WTC11 (cell line): ENCODE data around the gene GABBR2. TPM values are rescaled to one million over a fixed set of nuclear protein-coding genes. Genes with fewer than 3 reads are reported as not detected.

Experiments used
- ATAC-seq: fragments of 200-7000 bp; cut with Tn5 transposase; 2 replicates; pipeline ENCODE4 v1.10.0; 2021; ENCODE audit warnings: mild to moderate bottlenecking, moderate library complexity
- CTCF ChIA-PET: fragments of 300-600 bp; sonication (Branson Sonifier 250); formaldehyde crosslinking; loops from one replicate; lab custom pipeline; 2021; ENCODE audit warnings: antibody characterized with exemption; lab: Charles Lee
- POLR2A ChIA-PET: fragments of 350-600 bp; sonication (Branson Sonifier 250); formaldehyde crosslinking; loops from one replicate; lab custom pipeline; 2021; ENCODE audit warnings: antibody characterized with exemption; lab: Charles Lee
- DNase-seq: peaks from one replicate; pipeline ENCODE4 v3.0.0; 2021; ENCODE audit warnings: low spot score
- H3K27ac Mint-ChIP-seq: 2 replicates; pipeline ENCODE4 v1.8.0; 2021; ENCODE audit warnings: mixed read lengths
- H3K27me3 Mint-ChIP-seq: 2 replicates; pipeline ENCODE4 v1.8.0; 2021; ENCODE audit warnings: low read depth, mild to moderate bottlenecking, moderate library complexity, mixed read lengths
- H3K36me3 Mint-ChIP-seq: 2 replicates; pipeline ENCODE4 v1.8.0; 2021; ENCODE audit warnings: mixed read lengths
- H3K4me1 Mint-ChIP-seq: 2 replicates; pipeline ENCODE4 v1.8.0; 2022; ENCODE audit warnings: mixed read lengths
- H3K4me3 Mint-ChIP-seq: 2 replicates; pipeline ENCODE4 v1.8.0; 2021; ENCODE audit warnings: mild to moderate bottlenecking, moderate library complexity, mixed read lengths
- H3K9me3 Mint-ChIP-seq: 2 replicates; pipeline ENCODE4 v1.8.0; 2021; ENCODE audit warnings: mixed read lengths
- ATF3 ChIP-seq: sonication (generic); formaldehyde crosslinking; conservative IDR thresholded peaks from 2 replicates; pipeline ENCODE4 v1.8.1; 2022; ENCODE audit warnings: mild to moderate bottlenecking, missing genetic modification reagents
- CREB1 ChIP-seq: sonication (generic); formaldehyde crosslinking; IDR thresholded peaks from 2 replicates; pipeline ENCODE4 v1.8.0; 2023; ENCODE audit warnings: mild to moderate bottlenecking, missing genetic modification reagents
- ELF4 ChIP-seq: sonication (generic); formaldehyde crosslinking; IDR thresholded peaks from 2 replicates; pipeline ENCODE4 v1.8.1; 2022; ENCODE audit warnings: low read depth, mild to moderate bottlenecking, moderate library complexity, missing genetic modification reagents
- ESRRA ChIP-seq: sonication (generic); formaldehyde crosslinking; IDR thresholded peaks from 2 replicates; pipeline ENCODE4 v1.8.1; 2022; ENCODE audit warnings: mild to moderate bottlenecking, missing genetic modification reagents, borderline replicate concordance
- FOXP4 ChIP-seq: sonication (generic); formaldehyde crosslinking; IDR thresholded peaks from 2 replicates; pipeline ENCODE4 v1.8.0; 2022; ENCODE audit warnings: mild to moderate bottlenecking, missing genetic modification reagents
- HMGXB4 ChIP-seq: sonication (generic); formaldehyde crosslinking; IDR thresholded peaks from 2 replicates; pipeline ENCODE4 v1.8.1; 2023; ENCODE audit warnings: mild to moderate bottlenecking, moderate library complexity, missing genetic modification reagents
- JAZF1 ChIP-seq: fragments of 250-450 bp; sonication (Bioruptor Pico); IDR thresholded peaks from 2 replicates; pipeline ENCODE4 v1.9.0; 2021; ENCODE audit warnings: moderate library complexity, mild to moderate bottlenecking, inconsistent platforms
- OVOL2 ChIP-seq: fragments of 250-450 bp; sonication (Bioruptor Pico); IDR thresholded peaks from 2 replicates; pipeline ENCODE4 v1.9.0; 2021; ENCODE audit warnings: mild to moderate bottlenecking, borderline replicate concordance
- RELA ChIP-seq: sonication (generic); formaldehyde crosslinking; IDR thresholded peaks from 2 replicates; pipeline ENCODE4 v1.8.1; 2022; ENCODE audit warnings: missing genetic modification reagents, mild to moderate bottlenecking, borderline replicate concordance
- SOX15 ChIP-seq: fragments of 250-450 bp; sonication (Bioruptor Pico); IDR thresholded peaks from 2 replicates; pipeline ENCODE4 v1.9.0; 2021; ENCODE audit warnings: mild to moderate bottlenecking
- TEAD4 ChIP-seq: sonication (generic); formaldehyde crosslinking; IDR thresholded peaks from 2 replicates; pipeline ENCODE4 v1.8.0; 2022; ENCODE audit warnings: mild to moderate bottlenecking, missing genetic modification reagents
- USF2 ChIP-seq: sonication (generic); formaldehyde crosslinking; IDR thresholded peaks from 2 replicates; pipeline ENCODE4 v1.8.1; 2023; ENCODE audit warnings: mild to moderate bottlenecking, missing genetic modification reagents, moderate library complexity
- ZBTB21 ChIP-seq: sonication (generic); formaldehyde crosslinking; IDR thresholded peaks from 2 replicates; pipeline ENCODE4 v1.8.1; 2023; ENCODE audit warnings: mild to moderate bottlenecking, missing genetic modification reagents, borderline replicate concordance
- ZSCAN18 ChIP-seq: fragments of 250-450 bp; sonication (Bioruptor Pico); IDR thresholded peaks from 2 replicates; pipeline ENCODE4 v2.1.2; 2022; ENCODE audit warnings: mild to moderate bottlenecking, moderate library complexity
- total RNA-seq: library from RNA; stranded (reverse); gene quantifications from 3 replicates; pipeline ENCODE4 v1.2.3, GENCODE V29; 2021
- TF ChIP-seq, protein P1 (sequence below): sonication (generic); formaldehyde crosslinking; IDR thresholded peaks from 2 replicates; pipeline ENCODE4 v1.8.0; 2022; ENCODE audit warnings: mild to moderate bottlenecking, missing genetic modification reagents

The GABBR2 gene
- total RNA-seq, 1 experiment from 2014 or later, result 0.92 TPM

GRCh38 chr9:98317134-98317857, 391.4 kb downstream of the GABBR2 start:
- CTCF ChIA-PET, result interaction anchor here (0.6 to 2.8 kb wide), 3 partner anchors 27 to 459 kb away, joined by 3 to 11 read pairs (median 4); no protein-coding TSS in a partner anchor
- H3K27ac Mint-ChIP-seq, result no peak overlapping the region
- no peak for ATAC-seq

More at GRCh38 chr9:98317134-98317857, 391.4 kb downstream of the GABBR2 start:
- no peaks in the 10 kb centered on the region for H3K36me3 Mint-ChIP-seq
- POLR2A ChIA-PET, result no interaction called here
- H3K27me3 Mint-ChIP-seq, result no peaks in the 10 kb centered on the region
- DNase-seq, result no peak
- no peak overlapping the region for H3K4me3 Mint-ChIP-seq
- no peaks in the 10 kb centered on the region for H3K9me3 Mint-ChIP-seq
- TF ChIP-seq, protein P1, sequence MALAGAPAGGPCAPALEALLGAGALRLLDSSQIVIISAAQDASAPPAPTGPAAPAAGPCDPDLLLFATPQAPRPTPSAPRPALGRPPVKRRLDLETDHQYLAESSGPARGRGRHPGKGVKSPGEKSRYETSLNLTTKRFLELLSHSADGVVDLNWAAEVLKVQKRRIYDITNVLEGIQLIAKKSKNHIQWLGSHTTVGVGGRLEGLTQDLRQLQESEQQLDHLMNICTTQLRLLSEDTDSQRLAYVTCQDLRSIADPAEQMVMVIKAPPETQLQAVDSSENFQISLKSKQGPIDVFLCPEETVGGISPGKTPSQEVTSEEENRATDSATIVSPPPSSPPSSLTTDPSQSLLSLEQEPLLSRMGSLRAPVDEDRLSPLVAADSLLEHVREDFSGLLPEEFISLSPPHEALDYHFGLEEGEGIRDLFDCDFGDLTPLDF (CRISPR knock-in tag), result no peak
- TF ChIP-seq RELA (CRISPR knock-in tag) (no peak), CREB1 (CRISPR knock-in tag) (no peak), ZSCAN18 (CRISPR knock-in tag) (no peak), FOXP4 (no peak), SOX15 (no peak), USF2 (CRISPR knock-in tag) (no peak), ESRRA (CRISPR knock-in tag) (no peak), OVOL2 (CRISPR knock-in tag) (no peak), ZBTB21 (CRISPR knock-in tag) (no peak), ATF3 (CRISPR knock-in tag) (no peak), TEAD4 (CRISPR knock-in tag) (no peak), ELF4 (CRISPR knock-in tag) (no peak), JAZF1 (CRISPR knock-in tag) (no peak), HMGXB4 (CRISPR knock-in tag) (no peak)
- H3K4me1 Mint-ChIP-seq, result peaks cover 18% of the 10 kb centered on the region
